ENCODE measurements around the gene FHOD3.

DNA sequence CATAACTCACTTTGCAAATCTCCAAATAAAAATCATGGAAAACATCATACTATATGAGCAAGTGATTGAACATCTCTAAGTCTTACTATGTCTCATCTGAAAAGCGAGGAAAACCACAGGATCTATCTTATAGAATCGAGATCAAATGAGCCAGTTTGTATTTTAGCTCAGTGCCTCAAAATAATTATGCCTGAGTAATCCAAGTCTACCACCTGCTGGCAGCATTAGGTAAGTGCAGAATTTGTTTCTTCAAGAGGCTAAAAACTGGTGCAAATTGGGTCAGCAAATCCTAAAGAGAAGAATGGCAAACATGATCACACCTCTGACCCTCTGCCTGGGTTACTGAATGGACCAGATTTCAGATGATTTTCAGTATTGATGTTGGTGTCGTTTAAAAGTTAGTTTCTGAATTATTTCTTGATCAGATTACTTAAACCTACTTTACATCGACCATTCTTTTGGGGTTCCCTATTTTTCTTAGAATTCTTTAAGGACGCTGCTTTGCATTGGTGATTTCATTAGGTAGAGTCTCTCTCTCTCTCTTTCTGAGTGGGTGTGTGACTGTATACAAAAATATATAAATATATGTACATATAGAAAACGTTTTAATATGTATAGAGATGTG lies 12.7 kb upstream of the FHOD3 start:
- TF ChIP-seq, protein P1, sequence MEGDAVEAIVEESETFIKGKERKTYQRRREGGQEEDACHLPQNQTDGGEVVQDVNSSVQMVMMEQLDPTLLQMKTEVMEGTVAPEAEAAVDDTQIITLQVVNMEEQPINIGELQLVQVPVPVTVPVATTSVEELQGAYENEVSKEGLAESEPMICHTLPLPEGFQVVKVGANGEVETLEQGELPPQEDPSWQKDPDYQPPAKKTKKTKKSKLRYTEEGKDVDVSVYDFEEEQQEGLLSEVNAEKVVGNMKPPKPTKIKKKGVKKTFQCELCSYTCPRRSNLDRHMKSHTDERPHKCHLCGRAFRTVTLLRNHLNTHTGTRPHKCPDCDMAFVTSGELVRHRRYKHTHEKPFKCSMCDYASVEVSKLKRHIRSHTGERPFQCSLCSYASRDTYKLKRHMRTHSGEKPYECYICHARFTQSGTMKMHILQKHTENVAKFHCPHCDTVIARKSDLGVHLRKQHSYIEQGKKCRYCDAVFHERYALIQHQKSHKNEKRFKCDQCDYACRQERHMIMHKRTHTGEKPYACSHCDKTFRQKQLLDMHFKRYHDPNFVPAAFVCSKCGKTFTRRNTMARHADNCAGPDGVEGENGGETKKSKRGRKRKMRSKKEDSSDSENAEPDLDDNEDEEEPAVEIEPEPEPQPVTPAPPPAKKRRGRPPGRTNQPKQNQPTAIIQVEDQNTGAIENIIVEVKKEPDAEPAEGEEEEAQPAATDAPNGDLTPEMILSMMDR (conservative IDR thresholded peaks at IDR 0.05; ENCODE audit: low read depth, low read length), result peak; percentile 74
- TF ChIP-seq EZH2 (IDR thresholded peaks at IDR 0.05; ENCODE audit: low read length, unreplicated experiment), result no peak
